ENCODE measurements around the gene SPRN.
"Not testable (repeated sequence)": the region's sequence is repeated elsewhere in the genome, so short reads cannot be mapped to it uniquely, and the experiment has no call there.

SPRN gene

GRCh38 chr10:133424601-133425000 lies at the start of gene SPRN:
SPRN (minus strand) TSS chr10:133424625; CDS start chr10:133423681, 944 bp downstream.
- peaks cover 11% of the 10 kb centered on the region for H3K36me3 ChIP-seq (ENCODE audit: control insufficient read depth, insufficient read depth, low read length)
- H3K4me3 ChIP-seq (ENCODE audit: low read depth, low read length); H3K9ac ChIP-seq (ENCODE audit: low read depth, low read length); H3K4me1 ChIP-seq (ENCODE audit: control insufficient read depth, insufficient read depth, low read length); H3K27me3 ChIP-seq (ENCODE audit: control insufficient read depth, insufficient read depth, low read length); H3K9me3 ChIP-seq (ENCODE audit: control insufficient read depth, insufficient read depth, low read length): not testable (repeated sequence)

GRCh38 chr10:133474027-133474426 lies 49.6 kb upstream of the SPRN start:
- Histone ChIP-seq H3K27me3 (ENCODE audit: control insufficient read depth, insufficient read depth, low read length) (no peaks in the 10 kb centered on the region), H3K9ac (ENCODE audit: low read depth, low read length) (no peak overlapping the region), H3K4me3 (ENCODE audit: low read depth, low read length) (no peak overlapping the region), H3K9me3 (ENCODE audit: control insufficient read depth, insufficient read depth, low read length) (peaks cover 21% of the 10 kb centered on the region), H3K36me3 (ENCODE audit: control insufficient read depth, insufficient read depth, low read length) (no peaks in the 10 kb centered on the region), H3K4me1 (ENCODE audit: control insufficient read depth, insufficient read depth, low read length) (no peaks in the 10 kb centered on the region)

GRCh38 chr10:133473270-133473669 lies 48.8 kb upstream of the SPRN start:
- Histone ChIP-seq H3K9me3 (ENCODE audit: control insufficient read depth, insufficient read depth, low read length) (peaks cover 21% of the 10 kb centered on the region), H3K4me1 (ENCODE audit: control insufficient read depth, insufficient read depth, low read length) (no peaks in the 10 kb centered on the region), H3K4me3 (ENCODE audit: low read depth, low read length) (no peak overlapping the region), H3K36me3 (ENCODE audit: control insufficient read depth, insufficient read depth, low read length) (no peaks in the 10 kb centered on the region), H3K9ac (ENCODE audit: low read depth, low read length) (no peak overlapping the region), H3K27me3 (ENCODE audit: control insufficient read depth, insufficient read depth, low read length) (no peaks in the 10 kb centered on the region)

GRCh38 chr10:133471300-133472109 lies 47.1 kb upstream of the SPRN start:
- no peaks in the 10 kb centered on the region for H3K27me3 ChIP-seq (ENCODE audit: control insufficient read depth, insufficient read depth, low read length)
- H3K4me1 ChIP-seq (ENCODE audit: control insufficient read depth, insufficient read depth, low read length): no peaks in the 10 kb centered on the region
- no peak overlapping the region for H3K9ac ChIP-seq (ENCODE audit: low read depth, low read length)
- no peaks in the 10 kb centered on the region for H3K36me3 ChIP-seq (ENCODE audit: control insufficient read depth, insufficient read depth, low read length)
- H3K4me3 ChIP-seq (ENCODE audit: low read depth, low read length): no peak overlapping the region
- H3K9me3 ChIP-seq (ENCODE audit: control insufficient read depth, insufficient read depth, low read length): peaks cover 26% of the 10 kb centered on the region

GRCh38 chr10:133469205-133469604 lies 44.8 kb upstream of the SPRN start:
- H3K4me3 ChIP-seq (ENCODE audit: low read depth, low read length); H3K36me3 ChIP-seq (ENCODE audit: control insufficient read depth, insufficient read depth, low read length); H3K27me3 ChIP-seq (ENCODE audit: control insufficient read depth, insufficient read depth, low read length); H3K4me1 ChIP-seq (ENCODE audit: control insufficient read depth, insufficient read depth, low read length); H3K9ac ChIP-seq (ENCODE audit: low read depth, low read length): not testable (repeated sequence)
- H3K9me3 ChIP-seq (ENCODE audit: control insufficient read depth, insufficient read depth, low read length): peaks cover 31% of the 10 kb centered on the region

- Histone ChIP-seq H3K4me3 (ENCODE audit: low read depth, low read length) (no peak overlapping the region), H3K36me3 (ENCODE audit: control insufficient read depth, insufficient read depth, low read length) (no peaks in the 10 kb centered on the region), H3K9ac (ENCODE audit: low read depth, low read length) (no peak overlapping the region), H3K4me1 (ENCODE audit: control insufficient read depth, insufficient read depth, low read length) (no peaks in the 10 kb centered on the region), H3K9me3 (ENCODE audit: control insufficient read depth, insufficient read depth, low read length) (peaks cover 24% of the 10 kb centered on the region), H3K27me3 (ENCODE audit: control insufficient read depth, insufficient read depth, low read length) (no peaks in the 10 kb centered on the region)
Measured at GRCh38 chr10:133467286-133467911, 43.0 kb upstream of the SPRN start.

GRCh38 chr10:133466683-133467275 lies 42.4 kb upstream of the SPRN start:
- Histone ChIP-seq H3K4me3 (ENCODE audit: low read depth, low read length) (no peak overlapping the region), H3K9me3 (ENCODE audit: control insufficient read depth, insufficient read depth, low read length) (peaks cover 24% of the 10 kb centered on the region), H3K36me3 (ENCODE audit: control insufficient read depth, insufficient read depth, low read length) (no peaks in the 10 kb centered on the region), H3K9ac (ENCODE audit: low read depth, low read length) (no peak overlapping the region), H3K4me1 (ENCODE audit: control insufficient read depth, insufficient read depth, low read length) (no peaks in the 10 kb centered on the region), H3K27me3 (ENCODE audit: control insufficient read depth, insufficient read depth, low read length) (no peaks in the 10 kb centered on the region)

GRCh38 chr10:133465950-133466474 lies 41.6 kb upstream of the SPRN start:
- Histone ChIP-seq H3K36me3 (ENCODE audit: control insufficient read depth, insufficient read depth, low read length) (no peaks in the 10 kb centered on the region), H3K4me3 (ENCODE audit: low read depth, low read length) (no peak overlapping the region), H3K27me3 (ENCODE audit: control insufficient read depth, insufficient read depth, low read length) (no peaks in the 10 kb centered on the region), H3K9ac (ENCODE audit: low read depth, low read length) (no peak overlapping the region), H3K9me3 (ENCODE audit: control insufficient read depth, insufficient read depth, low read length) (peaks cover 23% of the 10 kb centered on the region), H3K4me1 (ENCODE audit: control insufficient read depth, insufficient read depth, low read length) (no peaks in the 10 kb centered on the region)

GRCh38 chr10:133465191-133465949 lies 40.9 kb upstream of the SPRN start:
- H3K4me3 ChIP-seq (ENCODE audit: low read depth, low read length): no peak overlapping the region
- peaks cover 20% of the 10 kb centered on the region for H3K9me3 ChIP-seq (ENCODE audit: control insufficient read depth, insufficient read depth, low read length)
- H3K9ac ChIP-seq (ENCODE audit: low read depth, low read length): no peak overlapping the region

GRCh38 chr10:133464582-133465031 lies 40.2 kb upstream of the SPRN start:
- no peak overlapping the region for H3K9ac ChIP-seq (ENCODE audit: low read depth, low read length)
- H3K36me3 ChIP-seq (ENCODE audit: control insufficient read depth, insufficient read depth, low read length): no peaks in the 10 kb centered on the region

More at GRCh38 chr10:133465191-133465949, 40.9 kb upstream of the SPRN start:
- no peaks in the 10 kb centered on the region for H3K27me3 ChIP-seq (ENCODE audit: control insufficient read depth, insufficient read depth, low read length)
- H3K4me1 ChIP-seq (ENCODE audit: control insufficient read depth, insufficient read depth, low read length): no peaks in the 10 kb centered on the region
- H3K36me3 ChIP-seq (ENCODE audit: control insufficient read depth, insufficient read depth, low read length): no peaks in the 10 kb centered on the region

More at GRCh38 chr10:133464582-133465031, 40.2 kb upstream of the SPRN start:
- no peaks in the 10 kb centered on the region for H3K4me1 ChIP-seq (ENCODE audit: control insufficient read depth, insufficient read depth, low read length)
- H3K9me3 ChIP-seq (ENCODE audit: control insufficient read depth, insufficient read depth, low read length): peaks cover 20% of the 10 kb centered on the region
- H3K27me3 ChIP-seq (ENCODE audit: control insufficient read depth, insufficient read depth, low read length): no peaks in the 10 kb centered on the region
- H3K4me3 ChIP-seq (ENCODE audit: low read depth, low read length): no peak overlapping the region
